GM18868 (cell line): ENCODE data around the gene FAIM2.

Experiments used
- ATAC-seq: cut with Tn5 transposase; IDR thresholded peaks from one replicate; pipeline ENCODE4 v1.9.1; 2021; ENCODE audit warnings: mild to moderate bottlenecking, moderate library complexity; ENCODE audit not compliant: unreplicated experiment

FAIM2 gene

GRCh38 chr12:49903700-49904423 is at the start of gene FAIM2:
Gene FAIM2, minus strand, starts transcription at chr12:49903900. Its CDS starts 108 bp downstream, at chr12:49903792.
- ATAC-seq: no peak

GRCh38 chr12:49953151-49953550 is 49.5 kb upstream of the FAIM2 start:
- no peak for ATAC-seq

- no peak for ATAC-seq
Observed at GRCh38 chr12:49952391-49953055, 48.8 kb upstream of the FAIM2 start.

GRCh38 chr12:49951411-49952240 is 47.9 kb upstream of the FAIM2 start:
- ATAC-seq: no peak

- no peak for ATAC-seq
Observed at GRCh38 chr12:49950273-49951251, 46.9 kb upstream of the FAIM2 start, which contains the start of gene AQP2. Gene AQP2, plus strand, starts transcription at chr12:49950737. Its CDS starts 94 bp downstream, at chr12:49950831.

GRCh38 chr12:49949866-49950265 is 46.2 kb upstream of the FAIM2 start:
- ATAC-seq: no peak

- no peak for ATAC-seq
Observed at GRCh38 chr12:49948866-49949845, 45.5 kb upstream of the FAIM2 start.

- ATAC-seq: no peak
Observed at GRCh38 chr12:49947593-49948226, 44.0 kb upstream of the FAIM2 start.

- no peak for ATAC-seq
Observed at GRCh38 chr12:49946497-49946896, 42.8 kb upstream of the FAIM2 start.

GRCh38 chr12:49946086-49946485 is 42.4 kb upstream of the FAIM2 start:
- no peak for ATAC-seq

- peak; percentile 86 for ATAC-seq
Observed at GRCh38 chr12:49945394-49946080, 41.8 kb upstream of the FAIM2 start.

- ATAC-seq: no peak
Observed at GRCh38 chr12:49944718-49945117, 41.0 kb upstream of the FAIM2 start.

- no peak for ATAC-seq
Observed at GRCh38 chr12:49944046-49944445, 40.3 kb upstream of the FAIM2 start.

GRCh38 chr12:49943625-49943960 is 39.9 kb upstream of the FAIM2 start:
- ATAC-seq: no peak

GRCh38 chr12:49942921-49943624 is 39.4 kb upstream of the FAIM2 start:
- ATAC-seq: no peak

- no peak for ATAC-seq
Observed at GRCh38 chr12:49942512-49942893, 38.8 kb upstream of the FAIM2 start.
